GM18951 (cell line): Measurements from ENCODE around the gene DNAJC8.
A peak's percentile ranks its signal among the peaks of the same experiment; 100 is the strongest.

Experiments
- POLR2A ChIP-seq: IDR thresholded peaks from 4 replicates; pipeline ENCODE4 v1.6.1; 2011; ENCODE audit warnings: mild to moderate bottlenecking; ENCODE audit not compliant: insufficient read length, insufficient read depth; ENCODE audit errors: extremely low read depth
- in situ Hi-C: fragments of 300-500 bp; cut with MboI; formaldehyde crosslinking; loops from one replicate; pipeline ENCODE4 v1.12.0; 2022; ENCODE audit warnings: low sequenced_read_pairs, mixed read lengths, inconsistent platforms; ENCODE audit not compliant: unreplicated experiment

DNAJC8 gene

GRCh38 chr1:28178690-28179485 is 53.9 kb downstream of the DNAJC8 start:
- in situ Hi-C loops: no loop called here
- TF ChIP-seq POLR2A: no peak

DNA sequence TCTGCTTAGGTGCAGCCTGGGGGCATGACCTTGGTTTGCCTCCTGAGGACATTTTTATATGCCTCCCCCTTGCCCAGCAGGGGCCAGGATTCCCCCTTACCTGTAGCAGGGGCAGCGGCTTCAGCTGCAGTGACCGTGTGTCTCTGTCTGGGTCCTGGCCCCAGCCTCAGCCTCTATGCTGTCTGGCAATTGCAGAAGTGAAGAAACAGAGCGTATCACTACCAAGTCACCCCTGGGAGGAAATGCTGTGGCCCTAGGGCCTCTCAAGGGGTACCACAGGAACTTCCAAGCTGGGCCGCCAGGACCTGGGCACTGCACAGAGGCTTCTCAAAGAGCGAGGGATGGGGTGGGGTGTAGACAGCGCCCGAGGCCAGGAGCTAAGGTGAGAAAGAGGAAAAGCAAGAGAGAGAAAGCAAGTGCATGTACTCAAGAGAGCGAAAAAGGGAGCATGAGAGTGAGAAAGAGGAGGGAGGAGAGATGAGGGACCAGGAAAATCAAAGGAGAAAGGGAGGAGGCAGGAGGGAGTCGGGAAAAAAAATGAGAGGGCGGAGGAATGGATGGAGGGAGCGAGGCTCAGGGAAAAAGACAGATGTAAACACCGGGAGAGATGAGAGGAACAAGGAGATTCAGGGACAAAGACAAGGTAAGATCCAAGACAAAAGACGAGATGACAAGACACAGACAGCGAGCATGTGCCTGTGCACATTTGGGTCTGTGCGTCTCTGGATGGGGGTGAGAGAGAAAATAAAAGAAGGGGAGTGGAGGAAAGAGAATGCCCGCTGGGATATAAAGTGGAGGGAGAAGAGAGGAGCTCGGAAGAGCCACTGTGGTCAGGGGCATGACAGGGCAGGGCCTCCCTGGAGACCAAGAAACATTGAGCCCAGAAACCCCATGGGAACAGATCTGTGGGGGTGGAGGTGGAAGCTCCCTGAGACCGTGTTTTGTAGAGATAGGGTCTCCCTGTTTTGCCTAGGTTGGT is 56.0 kb downstream of the DNAJC8 start, which contains the start of gene PTAFR:
Gene PTAFR (minus strand): TSS at position 199 of the 979 bp plus-strand sequence. CDS start 25,669 bp downstream, outside the sequence.
- in situ Hi-C loops: no loop called here
- TF ChIP-seq POLR2A: peak; percentile 36

DNA sequence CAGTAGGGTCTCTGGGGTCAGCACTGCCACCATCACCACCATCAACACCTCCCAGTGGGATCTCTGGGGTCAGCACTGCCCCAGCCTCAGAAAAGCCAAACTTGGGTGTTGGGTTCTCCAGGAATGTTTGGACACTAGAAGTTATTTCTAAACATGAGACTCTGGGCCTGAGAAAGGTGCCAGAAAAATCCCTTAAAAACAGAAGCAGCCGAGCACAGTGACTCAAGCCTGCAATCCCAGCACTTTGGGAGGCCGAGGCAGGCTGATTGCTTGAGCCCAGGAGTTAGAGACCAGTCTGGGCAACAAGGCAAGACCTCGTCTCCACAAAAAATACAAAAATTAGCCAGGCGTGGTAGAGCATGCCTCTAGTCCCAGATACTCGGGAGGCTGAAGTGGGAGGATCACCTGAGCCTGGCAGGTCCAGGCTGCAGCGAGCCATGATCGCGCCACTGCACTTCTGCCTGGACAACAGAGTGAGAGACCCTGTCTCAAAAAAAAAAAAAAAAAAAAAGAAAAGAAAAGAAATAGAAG is 56.8 kb downstream of the DNAJC8 start:
- no peak for TF ChIP-seq POLR2A
- in situ Hi-C loops: no loop called here

DNA sequence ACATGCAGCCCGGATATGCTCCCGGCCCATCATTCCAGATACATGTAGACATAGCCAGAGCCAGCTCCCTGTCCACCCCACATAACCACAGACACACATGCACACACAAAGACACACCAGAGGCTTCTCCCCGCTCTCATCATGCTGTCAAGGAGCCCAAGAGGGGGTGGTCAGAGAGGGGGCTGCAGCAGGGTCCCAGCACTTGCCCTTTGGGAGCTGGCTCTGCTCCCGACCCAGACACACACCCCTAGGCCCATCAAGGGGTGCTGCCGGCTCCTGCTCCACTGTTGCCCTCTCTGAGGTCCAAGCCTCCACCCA is 58.9 kb downstream of the DNAJC8 start:
- in situ Hi-C loops: no loop called here
- no peak for TF ChIP-seq POLR2A

DNA sequence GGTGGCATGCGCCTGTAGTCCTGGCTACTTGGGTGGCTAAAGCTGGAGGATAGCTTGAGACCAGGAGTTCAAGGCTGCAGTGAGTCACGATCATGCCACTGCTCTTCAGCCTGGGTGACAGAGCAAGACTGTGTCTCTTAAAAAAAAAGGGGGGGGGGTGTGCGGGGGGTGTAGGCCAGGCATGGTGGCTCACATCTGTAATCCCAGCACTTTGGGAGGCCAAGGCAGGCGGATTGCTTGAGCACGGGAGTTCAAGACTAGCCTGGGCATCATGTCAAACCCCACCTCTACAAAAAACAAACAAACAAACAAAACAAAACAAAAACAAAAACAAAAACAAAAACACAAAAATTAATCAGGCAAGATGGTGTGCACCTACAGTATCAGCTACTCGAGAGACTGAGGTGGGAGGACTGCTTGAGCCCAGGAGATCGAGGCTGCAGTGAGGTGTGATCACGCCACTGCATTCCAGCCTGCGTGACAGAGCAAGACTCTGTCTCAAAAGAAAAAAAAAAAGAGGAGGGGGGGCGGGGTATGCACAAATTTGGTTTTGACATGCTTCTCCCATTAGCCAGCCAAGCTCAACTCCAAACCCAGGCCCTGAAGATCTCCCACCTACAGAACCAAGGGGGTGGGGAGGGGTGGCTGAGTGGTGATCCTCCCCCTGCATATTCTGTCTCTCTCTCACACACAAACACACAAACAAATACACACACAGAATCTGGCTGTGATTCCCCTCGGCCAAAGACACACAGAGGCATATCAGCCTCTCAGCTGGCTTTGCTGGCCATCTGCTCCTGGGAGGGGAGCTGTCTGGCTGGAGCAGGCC is 59.5 kb downstream of the DNAJC8 start:
- TF ChIP-seq POLR2A: no peak
- in situ Hi-C loops: no loop called here

DNA sequence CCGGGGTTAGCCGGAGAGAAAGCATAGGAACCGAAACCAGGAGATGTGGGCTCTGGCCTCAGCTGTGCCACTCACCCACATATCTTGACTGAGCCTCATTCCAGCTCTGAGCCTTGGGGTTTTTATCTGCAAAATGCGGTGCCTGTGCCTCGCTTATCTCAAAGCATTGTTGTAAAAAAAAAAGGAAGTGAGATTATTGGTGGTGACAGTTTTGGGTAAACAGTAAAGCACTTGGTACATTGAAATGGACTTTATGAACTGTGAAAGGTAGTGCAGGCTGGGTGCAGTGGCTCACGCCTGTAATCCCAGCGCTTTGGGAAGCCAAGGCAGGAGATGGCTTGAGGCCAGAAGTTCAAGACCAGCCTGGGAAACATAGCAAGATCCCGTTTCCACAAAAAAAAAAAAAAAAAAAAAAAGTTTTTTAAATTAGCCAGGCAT is 60.1 kb downstream of the DNAJC8 start:
- TF ChIP-seq POLR2A: no peak
- in situ Hi-C loops: no loop called here

- in situ Hi-C loops: no loop called here
- no peak for TF ChIP-seq POLR2A
These were observed 61.6 kb downstream of the DNAJC8 start for GRCh38 chr1:28171246-28171645.

- TF ChIP-seq POLR2A: no peak
- in situ Hi-C loops: no loop called here
These were observed 62.7 kb downstream of the DNAJC8 start for GRCh38 chr1:28170001-28170596.

DNA sequence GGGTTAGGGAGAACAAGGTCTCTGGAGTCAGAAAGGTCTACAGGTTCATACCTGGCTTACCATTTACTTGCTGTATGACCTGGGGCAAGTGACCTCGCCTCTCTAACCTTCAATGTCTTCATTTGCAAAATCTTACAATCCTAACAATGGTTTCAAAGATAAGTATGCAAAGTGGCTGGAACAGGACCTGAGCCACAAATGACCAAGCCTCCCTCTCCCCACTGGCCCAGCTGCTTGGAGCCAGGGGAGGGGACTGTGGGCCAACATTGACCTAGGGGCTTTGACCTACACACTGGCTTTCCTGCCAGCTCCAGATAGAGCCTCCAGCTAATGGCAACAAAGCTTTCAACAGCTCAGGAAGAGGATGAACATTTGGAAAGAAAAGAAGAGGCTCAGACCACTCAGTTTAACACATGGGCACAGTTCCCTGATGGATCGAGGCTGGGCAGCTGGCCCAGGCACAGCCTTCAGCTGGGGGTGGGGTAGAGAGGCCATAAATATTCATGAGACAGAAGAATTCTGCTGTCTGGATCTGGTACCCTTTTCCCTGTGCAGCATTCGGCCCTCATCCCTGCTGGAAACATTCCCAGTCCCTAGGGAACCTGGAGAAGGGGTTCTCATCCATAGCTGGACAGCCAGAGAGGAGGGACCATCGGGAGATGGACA is 69.2 kb downstream of the DNAJC8 start:
- in situ Hi-C loops: no loop called here

DNA sequence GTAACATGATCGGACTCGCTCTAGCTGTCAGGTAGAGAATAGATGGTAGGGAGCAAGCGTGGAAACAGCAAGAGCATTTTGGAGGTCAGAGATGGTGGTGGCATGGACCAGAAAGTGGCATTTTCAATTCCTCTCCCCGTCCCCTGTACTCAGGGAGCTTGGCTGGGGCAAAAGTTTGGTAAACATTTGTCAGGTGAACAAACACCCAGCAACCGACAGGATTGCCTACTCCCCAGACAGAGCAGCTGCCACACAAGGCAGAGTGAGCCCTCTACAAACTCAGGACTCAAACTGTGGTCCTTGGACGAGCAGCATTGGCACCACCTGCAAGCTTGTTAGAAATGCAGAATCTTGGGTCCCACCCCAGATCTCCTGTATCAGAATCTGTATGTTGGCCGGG is 70.7 kb downstream of the DNAJC8 start:
- no peak for TF ChIP-seq POLR2A
- in situ Hi-C loops: no loop called here

More for the DNA sequence above, 69.2 kb downstream of the DNAJC8 start:
- no peak for TF ChIP-seq POLR2A

DNA sequence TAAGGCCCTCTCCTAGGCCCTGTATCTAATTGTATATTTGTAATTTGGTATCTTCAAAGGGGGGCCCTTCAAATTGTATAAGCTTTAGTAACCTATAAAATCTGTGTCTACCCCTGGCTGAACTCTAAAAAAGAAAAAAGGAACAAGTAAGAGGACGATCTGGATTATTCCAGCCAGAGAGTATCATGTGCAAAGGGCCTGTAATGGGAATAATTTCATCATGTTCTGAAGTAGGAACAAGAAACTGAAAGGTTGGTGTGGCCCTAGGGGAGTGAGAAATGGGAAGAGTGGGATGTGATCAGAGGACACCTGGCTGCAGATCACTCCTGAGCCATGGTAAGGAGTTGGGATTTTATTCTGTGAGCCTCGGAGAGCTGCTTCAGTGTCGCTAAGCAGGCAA is 71.1 kb downstream of the DNAJC8 start:
- no peak for TF ChIP-seq POLR2A
- in situ Hi-C loops: no loop called here
